H1 (cell line): ENCODE measurements around the gene GON4L.

Experiments
- CBX5 ChIP-seq: fragments of 300-800, 300-1000 bp; sonication (generic); IDR thresholded peaks from 2 replicates; pipeline ENCODE4 v1.7.1; 2016; ENCODE audit warnings: antibody characterized with exemption, low read length, low read depth
- EGR1 ChIP-seq: IDR thresholded peaks from 2 replicates; pipeline ENCODE4 v1.6.1; 2011; ENCODE audit warnings: low read depth, low read length, borderline replicate concordance
- MAX ChIP-seq: IDR thresholded peaks from 2 replicates; pipeline ENCODE4 v1.6.1; 2012; ENCODE audit warnings: inconsistent platforms
- NRF1 ChIP-seq: IDR thresholded peaks from 2 replicates; pipeline ENCODE4 v1.6.1; 2011; ENCODE audit warnings: mild to moderate bottlenecking, low read depth, low read length, improper control_type of control experiment
- POLR2A ChIP-seq, 2 experiments: IDR thresholded peaks; 1 replicate in 1 of 2; 2 replicates in 1 of 2; pipeline ENCODE4 v1.6.1; 2011; ENCODE audit warnings: low read depth in 2 of 2, low read length in 2 of 2, mild to moderate bottlenecking in 2 of 2; ENCODE audit errors: control extremely low read depth in 1 of 2
- POLR2AphosphoS5 ChIP-seq: IDR thresholded peaks from 2 replicates; pipeline ENCODE4 v1.6.1; 2011; ENCODE audit warnings: low read depth, low read length
- RAD21 ChIP-seq, 2 experiments: IDR thresholded peaks in 1 of 2; conservative IDR thresholded peaks in 1 of 2; 2 replicates each; pipeline ENCODE4 v1.6.1; 2011; ENCODE audit warnings: low read depth in 2 of 2, low read length in 2 of 2, improper control_type of control experiment in 1 of 2, inconsistent platforms in 1 of 2, mild to moderate bottlenecking in 1 of 2, moderate library complexity in 1 of 2
- SAP30 ChIP-seq: fragments of 300-600 bp; sonication (generic); IDR thresholded peaks from 2 replicates; pipeline ENCODE4 v1.7.1; 2012; ENCODE audit warnings: low read length, moderate library complexity, mild to moderate bottlenecking, inconsistent platforms; ENCODE audit not compliant: insufficient read depth, insufficient replicate concordance
- ZNF274 ChIP-seq: IDR thresholded peaks from 2 replicates; pipeline ENCODE4 v1.7.0; 2012; ENCODE audit warnings: low read length, borderline replicate concordance; ENCODE audit errors: extremely low read depth
- TF ChIP-seq, protein P1 (sequence below), 3 experiments: IDR thresholded peaks; 1 replicate in 2 of 3; 2 replicates in 1 of 3; pipeline versions ENCODE4 v1.5.1 to v1.6.1; 2011; ENCODE audit warnings: low read length in 3 of 3, mild to moderate bottlenecking in 3 of 3, inconsistent platforms in 2 of 3, low read depth in 1 of 3, moderate library complexity in 1 of 3; ENCODE audit not compliant: insufficient read depth in 1 of 3; ENCODE audit errors: control extremely low read depth in 1 of 3

DNA sequence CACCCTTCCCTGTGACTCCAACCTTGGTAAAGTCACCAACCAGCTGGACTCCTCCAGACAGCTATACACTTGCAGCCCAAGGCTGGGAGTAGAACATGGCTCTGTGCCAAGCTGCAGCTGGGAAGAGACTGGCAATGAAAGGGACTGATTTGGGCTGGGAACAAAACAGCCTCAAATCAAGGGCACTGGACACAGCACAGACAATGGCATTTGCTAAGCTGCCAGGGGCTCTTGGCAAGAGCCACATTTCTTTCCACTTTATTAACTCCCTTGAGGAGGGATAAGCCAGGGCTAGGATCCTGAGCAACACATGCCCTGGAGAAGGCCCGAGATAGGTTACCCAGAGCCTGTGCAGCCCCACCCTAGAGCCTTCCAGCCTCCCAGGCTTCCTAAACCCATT lies 14.4 kb upstream of the GON4L start:
- TF ChIP-seq MAX (no peak), POLR2AphosphoS5 (no peak), ZNF274 (no peak), POLR2A (IDR thresholded peaks at IDR 0.05; ENCODE audit: control extremely low read depth in 1 of 2, low read depth in 2 of 2, low read length in 2 of 2) (no peak), RAD21 (IDR thresholded peaks at IDR 0.05 in 1 of 2, conservative IDR thresholded peaks at IDR 0.05 in 1 of 2; ENCODE audit: low read depth in 2 of 2, low read length in 2 of 2) (no peak), CBX5 (no peak), SAP30 (no peak), NRF1 (no peak), EGR1 (no peak)
- TF ChIP-seq, protein P1, sequence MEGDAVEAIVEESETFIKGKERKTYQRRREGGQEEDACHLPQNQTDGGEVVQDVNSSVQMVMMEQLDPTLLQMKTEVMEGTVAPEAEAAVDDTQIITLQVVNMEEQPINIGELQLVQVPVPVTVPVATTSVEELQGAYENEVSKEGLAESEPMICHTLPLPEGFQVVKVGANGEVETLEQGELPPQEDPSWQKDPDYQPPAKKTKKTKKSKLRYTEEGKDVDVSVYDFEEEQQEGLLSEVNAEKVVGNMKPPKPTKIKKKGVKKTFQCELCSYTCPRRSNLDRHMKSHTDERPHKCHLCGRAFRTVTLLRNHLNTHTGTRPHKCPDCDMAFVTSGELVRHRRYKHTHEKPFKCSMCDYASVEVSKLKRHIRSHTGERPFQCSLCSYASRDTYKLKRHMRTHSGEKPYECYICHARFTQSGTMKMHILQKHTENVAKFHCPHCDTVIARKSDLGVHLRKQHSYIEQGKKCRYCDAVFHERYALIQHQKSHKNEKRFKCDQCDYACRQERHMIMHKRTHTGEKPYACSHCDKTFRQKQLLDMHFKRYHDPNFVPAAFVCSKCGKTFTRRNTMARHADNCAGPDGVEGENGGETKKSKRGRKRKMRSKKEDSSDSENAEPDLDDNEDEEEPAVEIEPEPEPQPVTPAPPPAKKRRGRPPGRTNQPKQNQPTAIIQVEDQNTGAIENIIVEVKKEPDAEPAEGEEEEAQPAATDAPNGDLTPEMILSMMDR (IDR thresholded peaks at IDR 0.05; ENCODE audit: control extremely low read depth in 1 of 3, insufficient read depth in 1 of 3, low read depth in 1 of 3, low read length in 3 of 3) = no peak
